Mucosa of gallbladder (tissue), 1 donor: ENCODE results near the gene SLC48A1. TPM values are rescaled to one million over a fixed set of nuclear protein-coding genes. Genes with fewer than 3 reads are reported as not detected.
"Not testable (repeated sequence)": the region's sequence is repeated elsewhere in the genome, so short reads cannot be mapped to it uniquely, and the experiment has no call there.

Source experiments
- DNase-seq: peaks from one replicate; pipeline ENCODE4 v3.0.0-alpha.2; 2020; ENCODE audit warnings: low spot score
- total RNA-seq: library from RNA; stranded (reverse); gene quantifications from one replicate; pipeline ENCODE4 v1.2.1, GENCODE V29; 2021
- donor health status: DM: no; HTN: no; CAD: no.

The SLC48A1 gene
- total RNA-seq, 1 donor from 2014 or later = 73.1 TPM

GRCh38 chr12:47791351-47791746 is 18.3 kb downstream of the SLC48A1 start:
- no peak for DNase-seq

GRCh38 chr12:47791874-47792273 is 18.8 kb downstream of the SLC48A1 start:
- DNase-seq = no peak

DNA sequence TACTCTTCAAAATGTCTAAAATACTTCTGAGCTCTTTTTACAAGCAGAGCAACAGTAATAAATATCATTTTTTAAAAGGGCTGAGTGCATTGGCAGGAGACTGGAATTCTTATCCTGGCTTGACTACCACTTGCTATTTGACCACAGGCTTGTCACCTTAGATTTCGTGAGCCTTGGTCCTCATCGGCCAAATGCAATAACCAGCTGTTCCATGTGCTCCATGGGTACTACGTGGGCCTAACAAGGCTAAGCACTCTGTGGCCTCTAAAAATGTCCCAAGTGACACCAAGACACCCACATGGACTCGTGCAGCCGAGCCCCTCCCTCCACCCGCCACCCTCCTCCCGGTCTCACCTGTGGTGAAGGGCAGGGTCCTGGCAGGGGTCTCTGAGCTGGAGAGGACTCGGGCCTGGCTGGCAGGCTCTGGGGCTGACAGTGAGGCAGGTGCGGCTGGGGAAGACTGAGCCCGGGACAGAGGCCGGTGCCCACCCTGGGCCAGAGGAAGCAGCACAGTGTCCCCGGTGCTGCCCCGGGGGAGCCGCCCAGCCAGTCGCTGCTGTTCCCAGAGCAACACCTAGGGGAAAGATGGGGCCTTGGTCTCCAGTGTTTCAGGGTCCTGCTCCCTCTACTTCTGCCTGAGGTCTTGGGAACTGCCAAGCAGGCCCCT is 20.1 kb downstream of the SLC48A1 start:
- no peak for DNase-seq

- no peak for DNase-seq
Measured at GRCh38 chr12:47794679-47795078, 21.6 kb downstream of the SLC48A1 start.

GRCh38 chr12:47795121-47795813 is 22.2 kb downstream of the SLC48A1 start:
- no peak for DNase-seq

DNA sequence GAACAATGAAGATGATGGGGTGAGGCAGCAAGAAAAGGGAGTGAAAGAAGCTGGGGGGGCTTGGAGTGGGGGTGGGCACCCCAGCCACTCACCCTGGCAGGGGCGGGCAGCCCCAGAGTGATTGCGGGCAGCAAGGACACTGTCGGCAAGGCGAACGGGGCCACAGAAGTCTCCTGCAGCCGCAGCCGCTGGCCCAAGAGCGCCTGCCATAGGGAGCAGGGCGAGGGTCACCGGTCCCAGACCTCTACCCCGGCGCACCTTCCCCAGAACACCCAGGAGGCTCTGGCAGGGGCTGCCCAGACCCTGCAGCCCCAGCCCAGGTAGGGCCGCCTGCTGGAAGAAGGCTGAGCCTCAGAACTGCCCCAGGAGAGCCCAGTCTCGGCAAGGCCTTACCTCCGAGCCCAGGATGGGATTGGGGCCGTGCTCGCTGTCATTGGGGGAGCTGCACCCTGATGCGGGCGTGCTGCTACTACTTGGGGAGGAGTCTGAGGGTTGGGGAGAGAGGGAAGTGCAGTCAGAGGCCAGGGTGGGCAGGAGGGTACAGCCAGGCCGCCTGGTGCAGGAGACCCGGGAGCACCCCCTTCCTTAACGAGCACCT is 22.9 kb downstream of the SLC48A1 start:
- no peak for DNase-seq

GRCh38 chr12:47797441-47797840 is 24.4 kb downstream of the SLC48A1 start:
- DNase-seq = no peak

DNA sequence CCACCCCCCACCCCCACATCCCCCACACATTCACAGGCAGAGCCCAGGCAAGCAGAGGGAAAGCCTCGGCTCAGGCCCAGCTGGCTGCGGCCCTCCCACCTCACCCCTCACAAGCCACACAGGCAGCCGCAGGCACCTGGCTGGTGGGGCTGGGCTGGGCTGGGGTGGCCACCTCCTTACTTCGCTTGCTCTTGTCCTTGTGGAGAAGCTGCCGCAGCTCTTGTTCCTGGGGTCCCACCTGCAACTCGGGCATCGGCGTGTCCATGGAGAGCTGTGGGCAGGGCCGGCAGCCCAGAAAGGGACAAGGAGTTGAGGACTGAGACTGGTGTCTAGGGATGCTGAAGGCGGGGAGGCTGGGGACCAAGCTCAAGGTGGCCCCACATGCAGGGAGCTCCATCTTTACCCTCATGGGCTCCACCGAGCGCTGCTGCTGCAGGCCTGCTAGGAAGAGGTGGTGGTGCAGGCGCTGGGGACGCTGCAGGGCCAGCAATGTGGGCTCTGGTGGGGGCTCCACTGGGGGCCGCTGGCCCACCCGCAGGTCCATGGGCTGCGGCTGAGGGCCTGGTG is 25.4 kb downstream of the SLC48A1 start:
- DNase-seq = no peak

DNA sequence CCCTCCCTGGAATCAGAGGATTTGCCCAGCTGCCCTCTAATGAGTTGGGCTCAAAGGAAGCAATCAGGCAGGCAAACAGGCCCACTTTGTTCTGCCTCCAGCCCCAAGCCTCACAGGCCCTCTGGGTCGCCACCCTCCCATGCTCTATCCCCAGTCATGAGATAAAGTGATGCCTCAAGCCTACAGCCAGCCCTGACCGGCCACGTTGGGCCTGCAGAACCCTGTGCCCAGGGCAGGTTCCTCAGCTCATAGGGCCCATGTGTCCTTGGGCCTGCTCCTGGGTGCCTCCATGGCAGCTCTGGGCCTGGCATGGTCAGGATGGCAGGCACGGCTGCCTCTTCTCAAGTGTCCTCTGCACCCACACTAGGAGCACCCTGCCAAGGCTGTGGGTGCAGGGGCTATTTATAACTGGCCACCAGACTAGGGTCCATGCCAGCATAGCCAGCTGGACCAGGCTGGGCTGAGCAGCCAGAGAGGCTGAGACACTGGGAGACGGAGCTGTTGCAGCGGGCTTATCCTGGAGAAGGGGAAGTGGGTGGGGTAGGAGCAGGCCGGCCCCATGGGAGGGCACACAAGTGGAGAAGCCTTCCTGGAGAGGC is 26.4 kb downstream of the SLC48A1 start:
- DNase-seq = no peak

DNA sequence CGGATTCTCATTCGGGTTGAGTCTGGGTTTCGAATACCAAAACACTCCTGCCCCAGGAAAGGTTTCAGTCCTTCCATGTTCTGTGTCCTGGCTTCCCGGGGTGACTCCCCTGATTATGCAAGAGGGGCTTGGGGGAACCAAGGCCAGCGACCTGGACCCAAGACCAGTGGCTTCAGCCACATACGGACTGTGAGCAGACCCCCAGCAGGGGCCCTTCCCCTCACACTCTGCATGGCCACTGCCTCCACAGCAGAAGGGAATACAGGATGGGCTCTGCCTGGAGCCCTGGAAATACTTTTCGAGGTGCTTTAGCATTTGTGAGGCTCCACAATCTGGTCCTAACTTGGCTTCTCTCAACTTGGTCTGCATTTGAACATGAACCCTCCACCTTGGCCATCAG is 27.5 kb downstream of the SLC48A1 start:
- no peak for DNase-seq

- no peak for DNase-seq
Measured at GRCh38 chr12:47801170-47801903, 28.3 kb downstream of the SLC48A1 start.

DNA sequence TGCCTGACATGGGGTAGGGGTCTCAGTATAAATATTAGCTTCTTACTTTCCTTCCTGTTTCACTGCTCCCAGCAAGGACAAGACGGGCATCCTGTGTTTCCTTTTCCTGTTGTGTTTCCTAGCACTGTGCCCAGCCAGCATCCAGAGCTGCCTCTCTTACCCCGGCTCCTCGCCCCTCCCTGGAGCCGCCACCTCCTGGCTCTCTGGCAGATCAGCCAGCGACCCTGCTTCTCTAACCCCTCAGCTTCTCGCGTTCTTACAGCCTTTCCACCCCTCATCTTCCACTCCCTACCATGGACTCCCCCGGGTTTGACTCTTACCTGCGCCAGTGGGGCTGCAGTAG is 28.8 kb downstream of the SLC48A1 start:
- no peak for DNase-seq

- DNase-seq = no peak
Measured at GRCh38 chr12:47802312-47802711, 29.3 kb downstream of the SLC48A1 start.

- DNase-seq = no peak
Measured at GRCh38 chr12:47803191-47803875, 30.3 kb downstream of the SLC48A1 start.

DNA sequence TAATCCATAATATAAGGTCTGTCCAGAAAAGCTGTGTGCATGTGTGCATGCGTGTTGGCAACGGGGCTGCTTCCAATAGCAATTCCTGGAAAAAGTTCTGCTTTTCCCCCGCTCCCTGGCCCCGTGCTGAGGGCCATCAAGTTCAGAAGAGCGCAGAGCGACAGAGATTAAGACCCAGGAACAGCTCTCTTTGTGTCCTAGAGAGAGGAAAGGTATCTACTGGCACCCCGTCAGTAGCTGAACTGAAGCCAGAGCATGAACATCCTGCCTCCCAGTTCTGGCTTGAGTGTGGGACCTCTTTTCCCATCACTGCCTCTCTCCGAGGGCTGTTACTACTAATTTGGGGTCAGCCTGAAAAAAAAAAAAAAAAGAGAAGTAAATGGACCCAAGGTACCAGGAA is 31.1 kb downstream of the SLC48A1 start:
- DNase-seq = no peak

GRCh38 chr12:47805417-47805816 is 32.4 kb downstream of the SLC48A1 start:
- no peak for DNase-seq

GRCh38 chr12:47807338-47807737 is 34.3 kb downstream of the SLC48A1 start:
- no peak for DNase-seq

DNA sequence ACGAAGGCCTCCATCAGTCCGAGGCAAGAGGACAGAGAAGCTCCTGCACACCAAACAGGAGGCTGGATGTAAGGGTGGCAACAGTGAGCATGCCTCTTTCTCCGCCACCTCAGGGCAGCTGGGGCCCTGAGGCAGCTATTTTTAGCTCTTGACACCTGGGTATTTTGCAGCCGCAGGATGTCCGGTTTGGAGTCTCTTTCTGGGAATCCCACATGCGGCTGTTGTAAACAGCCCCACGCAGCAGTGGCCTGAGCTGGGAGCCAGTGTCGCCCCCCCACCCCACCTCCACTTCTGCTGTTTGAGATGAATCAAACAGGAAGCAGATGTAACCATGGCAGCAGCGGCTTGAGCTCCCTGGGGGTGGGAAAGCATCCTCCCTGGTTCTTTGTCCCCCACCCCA is 35.0 kb downstream of the SLC48A1 start:
- no peak for DNase-seq

DNA sequence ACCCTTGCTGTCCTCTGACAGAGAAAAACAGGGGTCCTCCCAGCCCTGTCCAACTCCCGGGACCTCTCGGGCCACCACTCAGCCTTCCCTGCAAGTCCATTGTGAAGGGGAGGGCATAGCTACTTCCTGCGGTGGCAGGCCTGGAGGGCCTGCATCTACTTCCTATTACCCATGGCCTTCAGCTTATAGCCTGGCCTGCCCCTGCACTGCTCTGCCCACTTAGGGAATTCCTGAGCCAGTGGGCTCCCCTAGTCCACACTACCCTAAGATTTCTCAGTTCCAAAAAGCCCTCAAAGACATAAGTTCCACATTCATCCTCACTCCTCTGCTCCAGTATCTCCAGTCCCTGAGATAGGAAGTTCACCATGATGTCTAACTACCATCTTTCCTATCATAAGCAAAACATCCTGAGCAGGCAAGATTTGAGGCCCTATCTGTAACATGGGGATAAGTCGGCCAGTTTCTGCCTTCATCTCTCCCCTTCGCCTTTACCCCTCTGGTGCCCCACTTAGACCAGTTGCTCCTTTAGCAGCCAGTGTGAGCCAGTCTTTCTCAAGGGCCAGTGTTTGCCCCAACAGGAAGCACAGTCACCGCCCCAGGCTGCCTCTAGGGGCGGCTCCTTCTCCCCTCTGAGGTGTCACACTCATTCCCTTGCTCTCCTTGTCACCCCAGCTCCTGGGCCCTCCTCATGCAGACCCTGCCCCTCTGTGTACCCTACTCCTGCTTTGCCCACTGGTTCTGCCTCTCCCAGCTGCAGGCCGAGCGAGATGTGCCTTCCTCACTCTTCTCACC is 35.7 kb downstream of the SLC48A1 start:
- no peak for DNase-seq

- not testable (repeated sequence) for DNase-seq
Measured at GRCh38 chr12:47809518-47809917, 36.5 kb downstream of the SLC48A1 start.

DNA sequence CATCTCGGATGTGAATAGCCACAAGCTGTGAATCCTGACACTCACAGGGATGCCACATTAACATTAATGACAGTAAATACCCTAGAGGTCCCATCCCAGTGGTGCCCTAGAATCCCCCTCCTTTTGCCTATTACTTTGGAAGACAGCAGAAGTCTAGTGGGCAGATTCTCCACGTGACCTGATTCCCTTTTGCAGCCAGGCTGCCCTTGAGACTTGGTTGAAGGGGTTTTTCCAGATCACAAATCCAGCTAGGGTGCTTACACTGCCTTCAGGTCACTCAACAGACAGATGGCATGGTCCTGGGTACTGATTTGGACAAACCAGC is 38.0 kb downstream of the SLC48A1 start:
- DNase-seq = no peak
